Activated T-cell treated with anti-CD3 and anti-CD28 coated beads, Interleukin-2, amount 50 U/mL, for 24 hours (primary cell): Measurements from ENCODE around the gene STK32A.
"Not testable (repeated sequence)": the region's sequence is repeated elsewhere in the genome, so short reads cannot be mapped to it uniquely, and the experiment has no call there.

ENCODE experiments used
- DNase-seq: peaks from one replicate; pipeline ENCODE4 v3.0.0-alpha.2; 2020
- H3K27ac Mint-ChIP-seq: 2 replicates; pipeline ENCODE4 v1.8.0; 2020; ENCODE audit warnings: mild to moderate bottlenecking, mixed read lengths
- H3K27me3 Mint-ChIP-seq: 2 replicates; pipeline ENCODE4 v1.8.0; 2020; ENCODE audit warnings: mixed read lengths
- H3K36me3 Mint-ChIP-seq: 2 replicates; pipeline ENCODE4 v1.8.0; 2020; ENCODE audit warnings: low read depth, mixed read lengths
- H3K4me1 Mint-ChIP-seq: 2 replicates; pipeline ENCODE4 v1.8.0; 2020; ENCODE audit warnings: low read depth, mixed read lengths
- H3K4me3 Mint-ChIP-seq: 2 replicates; pipeline ENCODE4 v1.8.0; 2020; ENCODE audit warnings: mild to moderate bottlenecking, moderate library complexity, mixed read lengths
- H3K9me3 Mint-ChIP-seq: 2 replicates; pipeline ENCODE4 v1.8.0; 2020; ENCODE audit warnings: mixed read lengths

STK32A gene

GRCh38 chr5:147226512-147226911 lies 8.3 kb upstream of the STK32A start:
- no peak overlapping the region for H3K27ac Mint-ChIP-seq
- H3K4me1 Mint-ChIP-seq = peaks cover 5% of the 10 kb centered on the region
- peaks cover 2% of the 10 kb centered on the region for H3K9me3 Mint-ChIP-seq
- DNase-seq = no peak
- H3K36me3 Mint-ChIP-seq = no peaks in the 10 kb centered on the region
- H3K4me3 Mint-ChIP-seq = no peak overlapping the region
- H3K27me3 Mint-ChIP-seq = peaks cover 8% of the 10 kb centered on the region

GRCh38 chr5:147234239-147234824 lies 494 bp upstream of the STK32A start:
- peaks cover 5% of the 10 kb centered on the region for H3K4me1 Mint-ChIP-seq
- no peak for DNase-seq
- H3K9me3 Mint-ChIP-seq = no peaks in the 10 kb centered on the region
- H3K27me3 Mint-ChIP-seq = peaks cover 61% of the 10 kb centered on the region
- no peak overlapping the region for H3K4me3 Mint-ChIP-seq
- H3K27ac Mint-ChIP-seq = no peak overlapping the region
- H3K36me3 Mint-ChIP-seq = no peaks in the 10 kb centered on the region

GRCh38 chr5:147240266-147240985 lies 5.6 kb downstream of the STK32A start:
- no peak for DNase-seq
- no peaks in the 10 kb centered on the region for H3K36me3 Mint-ChIP-seq
- peaks cover 21% of the 10 kb centered on the region for H3K27me3 Mint-ChIP-seq
- H3K4me1 Mint-ChIP-seq = no peaks in the 10 kb centered on the region
- no peak overlapping the region for H3K4me3 Mint-ChIP-seq
- H3K27ac Mint-ChIP-seq = no peak overlapping the region
- no peaks in the 10 kb centered on the region for H3K9me3 Mint-ChIP-seq

- H3K9me3 Mint-ChIP-seq, H3K4me3 Mint-ChIP-seq, H3K27ac Mint-ChIP-seq, H3K27me3 Mint-ChIP-seq, H3K36me3 Mint-ChIP-seq, DNase-seq, H3K4me1 Mint-ChIP-seq: not testable (repeated sequence)
These were observed 8.4 kb downstream of the STK32A start for GRCh38 chr5:147243238-147243637.

GRCh38 chr5:147245381-147246165 lies 10.7 kb downstream of the STK32A start:
- H3K4me1 Mint-ChIP-seq = no peaks in the 10 kb centered on the region
- H3K36me3 Mint-ChIP-seq = no peaks in the 10 kb centered on the region
- H3K9me3 Mint-ChIP-seq = peaks cover 3% of the 10 kb centered on the region
- no peak overlapping the region for H3K27ac Mint-ChIP-seq
- no peak for DNase-seq
- H3K27me3 Mint-ChIP-seq = no peaks in the 10 kb centered on the region
- no peak overlapping the region for H3K4me3 Mint-ChIP-seq

GRCh38 chr5:147248561-147248960 lies 13.7 kb downstream of the STK32A start:
- H3K4me3 Mint-ChIP-seq = no peak overlapping the region
- H3K27ac Mint-ChIP-seq = no peak overlapping the region
- H3K9me3 Mint-ChIP-seq = peaks cover 3% of the 10 kb centered on the region
- H3K27me3 Mint-ChIP-seq = no peaks in the 10 kb centered on the region
- H3K4me1 Mint-ChIP-seq = no peaks in the 10 kb centered on the region
- H3K36me3 Mint-ChIP-seq = no peaks in the 10 kb centered on the region
- no peak for DNase-seq

GRCh38 chr5:147259837-147260236 lies 25.0 kb downstream of the STK32A start:
- Mint-ChIP-seq H3K27me3 (peaks cover 7% of the 10 kb centered on the region), H3K27ac (no peak overlapping the region), H3K4me3 (no peak overlapping the region), H3K9me3 (peaks cover 3% of the 10 kb centered on the region), H3K36me3 (no peaks in the 10 kb centered on the region), H3K4me1 (no peaks in the 10 kb centered on the region)
- no peak for DNase-seq

GRCh38 chr5:147267082-147267832 lies 32.4 kb downstream of the STK32A start:
- peaks cover 6% of the 10 kb centered on the region for H3K9me3 Mint-ChIP-seq
- H3K36me3 Mint-ChIP-seq = no peaks in the 10 kb centered on the region
- DNase-seq = no peak
- H3K27me3 Mint-ChIP-seq = no peaks in the 10 kb centered on the region
- H3K4me1 Mint-ChIP-seq = no peaks in the 10 kb centered on the region
- no peak overlapping the region for H3K27ac Mint-ChIP-seq
- H3K4me3 Mint-ChIP-seq = no peak overlapping the region

- no peak overlapping the region for H3K27ac Mint-ChIP-seq
- H3K4me1 Mint-ChIP-seq = no peaks in the 10 kb centered on the region
- H3K4me3 Mint-ChIP-seq = no peak overlapping the region
- peaks cover 7% of the 10 kb centered on the region for H3K9me3 Mint-ChIP-seq
- no peaks in the 10 kb centered on the region for H3K36me3 Mint-ChIP-seq
- H3K27me3 Mint-ChIP-seq = peaks cover 18% of the 10 kb centered on the region
- DNase-seq = no peak
These were observed 41.7 kb downstream of the STK32A start for GRCh38 chr5:147276497-147276896.

GRCh38 chr5:147286296-147286695 lies 51.5 kb downstream of the STK32A start:
- no peaks in the 10 kb centered on the region for H3K27me3 Mint-ChIP-seq
- no peak overlapping the region for H3K27ac Mint-ChIP-seq
- H3K36me3 Mint-ChIP-seq = no peaks in the 10 kb centered on the region
- H3K4me1 Mint-ChIP-seq = no peaks in the 10 kb centered on the region
- no peak overlapping the region for H3K4me3 Mint-ChIP-seq
- peaks cover 6% of the 10 kb centered on the region for H3K9me3 Mint-ChIP-seq
- no peak for DNase-seq

- Mint-ChIP-seq H3K4me1 (no peaks in the 10 kb centered on the region), H3K27ac (no peak overlapping the region), H3K4me3 (no peak overlapping the region), H3K9me3 (peaks cover 8% of the 10 kb centered on the region), H3K27me3 (no peaks in the 10 kb centered on the region), H3K36me3 (no peaks in the 10 kb centered on the region)
- DNase-seq = no peak
These were observed 52.3 kb downstream of the STK32A start for GRCh38 chr5:147287110-147287509.

- H3K36me3 Mint-ChIP-seq = no peaks in the 10 kb centered on the region
- no peak overlapping the region for H3K4me3 Mint-ChIP-seq
- peaks cover 10% of the 10 kb centered on the region for H3K9me3 Mint-ChIP-seq
- H3K27me3 Mint-ChIP-seq = no peaks in the 10 kb centered on the region
- DNase-seq = no peak
- no peak overlapping the region for H3K27ac Mint-ChIP-seq
- H3K4me1 Mint-ChIP-seq = no peaks in the 10 kb centered on the region
These were observed 55.4 kb downstream of the STK32A start for GRCh38 chr5:147290261-147290660.

- H3K27ac Mint-ChIP-seq = no peak overlapping the region
- H3K4me3 Mint-ChIP-seq = no peak overlapping the region
- DNase-seq = no peak
- no peaks in the 10 kb centered on the region for H3K4me1 Mint-ChIP-seq
- H3K9me3 Mint-ChIP-seq = no peaks in the 10 kb centered on the region
- H3K27me3 Mint-ChIP-seq = no peaks in the 10 kb centered on the region
- H3K36me3 Mint-ChIP-seq = no peaks in the 10 kb centered on the region
These were observed 68.4 kb downstream of the STK32A start for GRCh38 chr5:147303251-147303650.

GRCh38 chr5:147303976-147304375 lies 69.2 kb downstream of the STK32A start:
- no peak overlapping the region for H3K4me3 Mint-ChIP-seq
- H3K27me3 Mint-ChIP-seq = no peaks in the 10 kb centered on the region
- no peak overlapping the region for H3K27ac Mint-ChIP-seq
- no peak for DNase-seq
- no peaks in the 10 kb centered on the region for H3K36me3 Mint-ChIP-seq
- H3K4me1 Mint-ChIP-seq = no peaks in the 10 kb centered on the region
- H3K9me3 Mint-ChIP-seq = no peaks in the 10 kb centered on the region
